Upper lobe of left lung (tissue), 6 donors: Measurements from ENCODE around the gene NDUFA13. TPM values are rescaled to one million over a fixed set of nuclear protein-coding genes. Genes with fewer than 3 reads are reported as not detected.
A peak's percentile ranks its signal among the peaks of the same experiment; 100 is the strongest.

Experiments used
- ATAC-seq, 2 donors: fragments of 200-7000 bp; cut with Tn5 transposase; one replicate each; pipeline ENCODE4 v1.9.1; 2022; ENCODE audit warnings: mild to moderate bottlenecking in 2 of 2, moderate library complexity in 2 of 2; ENCODE audit not compliant: low FRiP score in 2 of 2
- DNase-seq, 2 donors: peaks; one replicate each; pipeline ENCODE4 v3.0.0-alpha.2; 2019 to 2020
- H3K27ac ChIP-seq, 4 donors: fragments of 200-600 bp; sonication (generic); one replicate each; pipeline ENCODE4 v1.5.1; 2016 to 2019
- H3K27me3 ChIP-seq, 4 donors: fragments of 200-600 bp; sonication (generic); one replicate each; pipeline ENCODE4 v1.5.1; 2017 to 2019
- H3K36me3 ChIP-seq, 4 donors: fragments of 200-600 bp; sonication (generic); one replicate each; pipeline ENCODE4 v1.5.1; 2016 to 2019
- H3K4me1 ChIP-seq, 4 donors: fragments of 200-600 bp; sonication (generic); one replicate each; pipeline ENCODE4 v1.5.1; 2018 to 2019
- H3K4me3 ChIP-seq, 4 donors: fragments of 200-600 bp; sonication (generic); one replicate each; pipeline ENCODE4 v1.5.1; 2017 to 2019; ENCODE audit warnings: mild to moderate bottlenecking in 2 of 4, moderate library complexity in 1 of 4
- H3K9me3 ChIP-seq, 4 donors: fragments of 200-600 bp; sonication (generic); one replicate each; pipeline ENCODE4 v1.5.1; 2018 to 2019
- CTCF ChIP-seq, 6 experiments: fragments of 450-650 bp in 4 of 6; fragments of 200-600 bp in 2 of 6; sonication (generic) in 2 of 6; IDR thresholded peaks; one replicate each; pipeline ENCODE4 v1.5.1; 2016 to 2019; ENCODE audit warnings: antibody characterized with exemption in 6 of 6
- EP300 ChIP-seq, 4 donors: sonication (generic); formaldehyde crosslinking; IDR thresholded peaks; one replicate each; pipeline ENCODE4 v1.5.1; 2017; ENCODE audit warnings: antibody characterized with exemption in 4 of 4, control low read depth in 2 of 4
- POLR2A ChIP-seq, 4 donors: fragments of 450-650 bp; IDR thresholded peaks; one replicate each; pipeline ENCODE4 v1.5.1; 2016 to 2017; ENCODE audit warnings: antibody characterized with exemption in 4 of 4, mild to moderate bottlenecking in 2 of 4
- POLR2AphosphoS5 ChIP-seq, 2 donors: sonication (generic); formaldehyde crosslinking; IDR thresholded peaks; one replicate each; pipeline ENCODE4 v1.5.1; 2017; ENCODE audit warnings: antibody characterized with exemption in 2 of 2
- WGBS, 2 donors: methylation state at CpG; one replicate each; pipeline ENCODE4 v1.1.5; 2017 to 2018; 5-methylcytosine and 5-hydroxymethylcytosine counted together
- total RNA-seq, 6 donors: library from RNA; depleted of rRNA in 4 of 6; stranded (reverse); fragments of >200 nt in 4 of 6; gene quantifications; one replicate each; pipeline versions ENCODE4 v1.1.0 to v1.2.1, GENCODE V29; 2016 to 2021
- donor health status: DM: no; HTN: no; CAD: no; lungs with moderate emphysema.
- donor health status: DM: no; HTN: yes; CAD: no; lungs with severe emphysema.

Gene NDUFA13
- total RNA-seq, 6 donors from 2014 or later = 24.3 to 305 (median 112) TPM

GRCh38 chr19:19495614-19496603, 20.1 kb upstream of the NDUFA13 start:
- Histone ChIP-seq H3K27ac (no peak overlapping the region), H3K9me3 (no peaks in the 10 kb centered on the region), H3K27me3 (no peaks in the 10 kb centered on the region), H3K4me3 (no peak overlapping the region), H3K4me1 (no peaks in the 10 kb centered on the region), H3K36me3 (peaks cover 25 to 91% (median 82%) of the 10 kb centered on the region in 4 donors)
- 90 to 93% methylated on average over 17 to 29 of the region's 30 CpGs for WGBS, 2 donors
- TF ChIP-seq EP300 (IDR thresholded peaks at IDR 0.05) = no peak
- no peak for TF ChIP-seq CTCF (IDR thresholded peaks at IDR 0.05)
- TF ChIP-seq POLR2AphosphoS5 (IDR thresholded peaks at IDR 0.05) = no peak
- no peak for TF ChIP-seq POLR2A (IDR thresholded peaks at IDR 0.05)
- DNase-seq = no peak
- no peak for ATAC-seq

DNA sequence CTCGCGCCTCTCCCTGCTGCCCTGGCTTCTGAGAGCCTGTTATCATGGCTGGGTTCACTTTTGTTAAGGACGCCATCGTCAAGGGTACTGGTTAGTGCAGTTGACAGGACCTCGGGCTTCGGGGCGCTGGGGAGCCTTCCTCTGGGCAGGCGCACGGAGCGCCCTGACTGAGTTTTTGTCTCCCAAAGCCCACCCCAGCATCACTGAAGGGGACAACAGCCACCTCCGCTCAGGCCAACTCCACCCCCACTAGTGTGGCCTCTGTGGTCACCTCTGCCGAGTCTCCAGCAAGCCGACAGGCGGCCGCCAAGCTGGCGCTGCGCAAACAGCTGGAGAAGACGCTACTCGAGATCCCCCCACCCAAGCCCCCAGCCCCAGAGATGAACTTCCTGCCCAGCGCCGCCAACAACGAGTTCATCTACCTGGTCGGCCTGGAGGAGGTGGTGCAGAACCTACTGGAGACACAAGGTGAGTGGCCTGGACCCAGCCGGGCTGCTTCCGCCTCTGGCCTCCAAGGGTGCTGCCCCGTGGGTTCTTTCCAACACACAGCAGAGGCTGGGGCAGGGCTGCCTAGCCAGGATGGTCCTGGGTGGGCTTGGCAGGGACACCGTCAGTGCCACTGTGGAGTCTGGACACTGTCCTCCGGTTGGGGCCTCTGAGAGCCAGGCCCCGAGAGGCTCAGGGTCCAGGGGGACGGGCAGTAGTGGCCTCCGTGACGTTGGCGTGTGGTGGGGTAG, 17.6 kb upstream of the NDUFA13 start:
- DNase-seq (peak in 1 of 2 donors; percentile 67), ATAC-seq (no peak)
- Histone ChIP-seq H3K9me3 (no peaks in the 10 kb centered on the region), H3K4me3 (no peak overlapping the region), H3K36me3 (peaks cover 37 to 99% (median 91%) of the 10 kb centered on the region in 4 donors), H3K4me1 (no peaks in the 10 kb centered on the region), H3K27me3 (no peaks in the 10 kb centered on the region), H3K27ac (no peak overlapping the region)
- WGBS, 2 donors = 93 to 95% methylated on average over 25 to 33 of the region's 33 CpGs
- no peak for TF ChIP-seq POLR2A (IDR thresholded peaks at IDR 0.05)
- no peak for TF ChIP-seq POLR2AphosphoS5 (IDR thresholded peaks at IDR 0.05)
- no peak for TF ChIP-seq CTCF (IDR thresholded peaks at IDR 0.05)
- TF ChIP-seq EP300 (IDR thresholded peaks at IDR 0.05) = no peak

DNA sequence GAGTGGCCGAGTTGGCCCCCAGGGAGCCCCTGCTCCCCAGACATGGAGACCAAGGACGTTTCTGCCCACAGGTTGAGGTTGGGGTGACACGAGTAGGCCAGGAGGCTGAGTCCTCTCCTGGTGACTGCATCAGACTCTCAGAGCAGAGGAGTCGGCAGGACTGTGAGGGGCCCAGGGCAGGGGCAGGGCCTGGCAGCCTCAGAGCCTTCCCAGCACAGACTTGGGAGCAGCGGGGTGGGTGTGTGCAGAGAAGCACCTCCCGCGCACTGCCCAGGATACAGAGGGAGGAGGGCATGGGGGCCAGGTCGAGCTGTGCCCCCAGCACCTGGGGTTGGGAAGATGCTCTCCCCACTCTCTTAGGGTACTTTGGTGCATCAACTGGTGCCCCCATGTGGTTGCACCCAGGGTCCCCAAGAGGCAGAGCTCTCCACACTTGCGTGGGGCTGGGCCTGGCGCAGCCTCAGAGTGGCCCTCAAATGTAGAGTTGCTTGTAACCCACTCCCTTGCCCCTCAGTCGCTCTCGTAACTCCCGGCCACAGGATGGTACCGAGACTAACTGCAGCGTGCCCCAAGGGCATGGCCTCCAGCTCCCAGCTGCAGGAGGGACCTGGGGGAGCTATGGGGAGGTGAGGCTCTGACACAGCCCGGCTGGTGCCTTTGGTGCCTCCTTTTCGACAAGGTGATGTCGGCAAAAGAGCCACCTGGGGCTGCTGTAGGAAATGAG, 16.6 kb upstream of the NDUFA13 start:
- 82 to 91% methylated on average over 3 to 17 of the region's 18 CpGs for WGBS, 2 donors
- Histone ChIP-seq H3K27me3 (no peaks in the 10 kb centered on the region), H3K9me3 (no peaks in the 10 kb centered on the region), H3K36me3 (peaks cover 42 to 99% (median 89%) of the 10 kb centered on the region in 4 donors), H3K27ac (no peak overlapping the region), H3K4me3 (no peak overlapping the region), H3K4me1 (no peaks in the 10 kb centered on the region)
- DNase-seq (no peak), ATAC-seq (no peak)
- no peak for TF ChIP-seq CTCF (IDR thresholded peaks at IDR 0.05)

DNA sequence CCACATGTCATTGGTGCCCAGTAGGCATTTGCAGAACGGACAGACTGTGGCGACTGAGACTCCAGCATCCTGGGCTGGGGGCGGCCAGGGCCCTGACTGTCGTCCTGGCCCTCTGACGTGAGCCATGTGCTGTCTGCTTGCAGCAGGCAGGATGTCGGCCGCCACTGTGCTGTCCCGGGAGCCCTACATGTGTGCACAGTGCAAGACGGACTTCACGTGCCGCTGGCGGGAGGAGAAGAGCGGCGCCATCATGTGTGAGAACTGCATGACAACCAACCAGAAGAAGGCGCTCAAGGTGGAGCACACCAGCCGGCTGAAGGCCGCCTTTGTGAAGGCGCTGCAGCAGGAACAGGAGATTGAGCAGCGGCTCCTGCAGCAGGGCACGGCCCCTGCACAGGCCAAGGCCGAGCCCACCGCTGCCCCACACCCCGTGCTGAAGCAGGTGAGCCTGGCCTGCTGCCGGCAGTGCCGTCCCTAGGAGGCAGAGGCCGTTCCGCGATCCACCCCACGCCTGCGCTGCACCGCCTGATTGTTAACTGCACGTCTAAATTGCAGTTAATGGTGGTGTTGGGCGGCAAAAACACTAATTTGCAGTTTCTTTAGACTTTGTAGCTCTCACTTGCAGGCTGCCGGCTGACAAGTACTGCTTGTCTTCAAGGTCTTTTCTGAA, 14.9 kb upstream of the NDUFA13 start:
- Histone ChIP-seq H3K9me3 (no peaks in the 10 kb centered on the region), H3K36me3 (peaks cover 46 to 100% (median 93%) of the 10 kb centered on the region in 4 donors), H3K27me3 (no peaks in the 10 kb centered on the region), H3K4me1 (no peaks in the 10 kb centered on the region), H3K27ac (no peak overlapping the region), H3K4me3 (no peak overlapping the region)
- 93 to 96% methylated on average over 27 to 34 of the region's 34 CpGs for WGBS, 2 donors
- ATAC-seq (no peak), DNase-seq (peak in 1 of 2 donors; percentile 81)
- TF ChIP-seq CTCF (IDR thresholded peaks at IDR 0.05) (no peak), POLR2AphosphoS5 (IDR thresholded peaks at IDR 0.05) (no peak), POLR2A (IDR thresholded peaks at IDR 0.05) (no peak), EP300 (IDR thresholded peaks at IDR 0.05) (no peak)
